ENCODE results near the gene ACBD5.

GRCh38 chr10:27242951-27243551 is 2.5 kb upstream of the ACBD5 start:
- TF ChIP-seq CTCF (IDR thresholded peaks at IDR 0.05) = no peak
- no peak for TF ChIP-seq POLR2A (IDR thresholded peaks at IDR 0.05)

All from heart left ventricle (tissue), 13 donors.